ENCODE results near the gene RSU1.

- no peak for TF ChIP-seq CTCF (optimal IDR thresholded peaks at IDR 0.05 in 1 of 3, IDR thresholded peaks at IDR 0.05 in 1 of 3, conservative IDR thresholded peaks at IDR 0.05 in 1 of 3; ENCODE audit: extremely low read depth in 1 of 3, insufficient read depth in 2 of 3, low read length in 3 of 3)
- TF ChIP-seq EZH2 (IDR thresholded peaks at IDR 0.05; ENCODE audit: low read length): no peak
Measured at GRCh38 chr10:16788778-16789177, 28.4 kb downstream of the RSU1 start.
